Stomach (tissue), 9 donors: ENCODE data around the gene INSL3. TPM values are rescaled to one million over a fixed set of nuclear protein-coding genes. Genes with fewer than 3 reads are reported as not detected.

Source experiments
- DNase-seq, 2 donors: peaks; one replicate each; pipeline versions ENCODE4 v3.0.0 to v3.0.0-alpha.2; 2013 to 2019
- H3K27ac ChIP-seq, 5 donors: fragments of 200-600 bp in 4 of 5; sonication (generic) in 4 of 5; one replicate each; pipeline ENCODE4 v1.5.1; 2013 to 2019; ENCODE audit warnings: mild to moderate bottlenecking in 1 of 5, moderate library complexity in 1 of 5
- H3K27me3 ChIP-seq, 3 donors: fragments of 200-600 bp; sonication (generic); one replicate each; pipeline ENCODE4 v1.5.1; 2017 to 2019; ENCODE audit warnings: mixed run types in 1 of 3
- H3K36me3 ChIP-seq, 4 donors: fragments of 200-600 bp; sonication (generic); 1 replicate in 3 of 4; 2 replicates in 1 of 4; pipeline ENCODE4 v1.5.1; 2016 to 2019
- H3K4me1 ChIP-seq, 4 donors: fragments of 200-600 bp; sonication (generic); one replicate each; pipeline ENCODE4 v1.5.1; 2016 to 2019
- H3K4me3 ChIP-seq, 4 donors: fragments of 200-600 bp; sonication (generic) in 3 of 4; one replicate each; pipeline ENCODE4 v1.5.1; 2016 to 2019; ENCODE audit warnings: mild to moderate bottlenecking in 1 of 4
- H3K9me3 ChIP-seq, 4 donors: fragments of 200-600 bp; sonication (generic); one replicate each; pipeline ENCODE4 v1.5.1; 2016 to 2019
- CTCF ChIP-seq, 7 experiments: fragments of 450-650 bp in 4 of 7; fragments of 200-600 bp in 3 of 7; sonication (generic) in 3 of 7; IDR thresholded peaks; one replicate each; pipeline ENCODE4 v1.5.1; 2016 to 2019; ENCODE audit warnings: antibody characterized with exemption in 7 of 7, control low read depth in 2 of 7, mild to moderate bottlenecking in 1 of 7
- EP300 ChIP-seq: sonication (generic); formaldehyde crosslinking; IDR thresholded peaks from one replicate; pipeline ENCODE4 v1.6.1; 2017; ENCODE audit warnings: antibody characterized with exemption
- POLR2A ChIP-seq, 4 donors: fragments of 450-650 bp; IDR thresholded peaks; one replicate each; pipeline ENCODE4 v1.6.1; 2016; ENCODE audit warnings: antibody characterized with exemption in 4 of 4, control low read depth in 2 of 4, mild to moderate bottlenecking in 1 of 4, moderate library complexity in 1 of 4
- POLR2AphosphoS5 ChIP-seq, 3 donors: sonication (generic); formaldehyde crosslinking; IDR thresholded peaks; one replicate each; pipeline ENCODE4 v1.6.1; 2016; ENCODE audit warnings: antibody characterized with exemption in 3 of 3
- WGBS, 5 donors: extraction: QIAGEN DNeasy Blood & Tissue Kit in 3 of 5; methylation state at CpG; one replicate each; pipeline versions ENCODE4 v1.1.5 to v1.1.7; 2013 to 2018; 5-methylcytosine and 5-hydroxymethylcytosine counted together
- intact Hi-C: fragments of 100-400 bp; cut with DNase I; formaldehyde crosslinking; loops from one replicate; pipeline ENCODE4 v1.15.1; 2023; ENCODE audit warnings: low total_unique reads
- polyA plus RNA-seq, 3 donors: library from polyadenylated mRNA; stranded (reverse); fragments of 200-250 nt; gene quantifications; one replicate each; pipeline ENCODE4 v1.2.3, GENCODE V29; 2013
- total RNA-seq, 5 donors: library from RNA; depleted of rRNA; stranded (reverse); fragments of >200 nt; gene quantifications; one replicate each; pipeline versions ENCODE4 v1.1.0 to v1.2.3, GENCODE V29; 2014 to 2016
- donor health status: healthy with polysubstance abuse.
- donor health status: Bipolar disorder and iron deficiency.
- donor health status: healthy.

INSL3 gene
- total and polyA plus RNA-seq, 8 donors, result 0.23 TPM; not detected in 7

GRCh38 chr19:17866312-17866963 is 45.1 kb upstream of the INSL3 start:
- WGBS, 5 donors, result 84 to 87% (median 86%) methylated on average over 8 of the region's 8 CpGs
- H3K4me3 ChIP-seq, result no peak overlapping the region
- H3K9me3 ChIP-seq, result no peaks in the 10 kb centered on the region
- intact Hi-C loops, result loop anchor here (10.0 kb wide), 1 partner anchor 128 kb away; no protein-coding TSS in a partner anchor
- DNase-seq, result no peak
- H3K36me3 ChIP-seq, result peaks cover 30 to 49% (median 43%) of the 10 kb centered on the region in 4 donors
- TF ChIP-seq EP300 (no peak), POLR2A (IDR thresholded peaks at IDR 0.05) (no peak)
- H3K27ac ChIP-seq, result peak overlapping the region; percentile 14 to 98 (median 91)
- H3K27me3 ChIP-seq, result peaks cover 0 to 25% (median 18%) of the 10 kb centered on the region in 3 donors
- peaks cover 24 to 57% (median 42%) of the 10 kb centered on the region in 4 donors for H3K4me1 ChIP-seq

- intact Hi-C loops, result loop anchor here (10.0 kb wide), 1 partner anchor 129 kb away; no protein-coding TSS in a partner anchor
- WGBS, 5 donors, result 38 to 67% (median 43%) methylated on average over 7 to 13 of the region's 13 CpGs
- Histone ChIP-seq H3K9me3 (no peaks in the 10 kb centered on the region), H3K27ac (peak overlapping the region; percentile 55 to 98 (median 91)), H3K4me1 (peaks cover 32 to 65% (median 50%) of the 10 kb centered on the region in 4 donors), H3K27me3 (peaks cover 0 to 17% (median 10%) of the 10 kb centered on the region in 3 donors), H3K36me3 (peaks cover 32 to 51% (median 50%) of the 10 kb centered on the region in 4 donors), H3K4me3 (no peak overlapping the region)
- peak in 2 of 3 donors; percentile 69 to 95 for TF ChIP-seq POLR2AphosphoS5 (IDR thresholded peaks at IDR 0.05)
- TF ChIP-seq POLR2A (IDR thresholded peaks at IDR 0.05), result no peak
- peak; percentile 78 to 82 for DNase-seq
These were observed 44.3 kb upstream of the INSL3 start for GRCh38 chr19:17865364-17866311.

GRCh38 chr19:17863520-17864182 is 42.3 kb upstream of the INSL3 start:
- Histone ChIP-seq H3K9me3 (no peaks in the 10 kb centered on the region), H3K4me1 (peaks cover 33 to 75% (median 59%) of the 10 kb centered on the region in 4 donors), H3K4me3 (peak overlapping the region in 1 of 4 donors; percentile 99), H3K36me3 (peaks cover 32 to 51% (median 50%) of the 10 kb centered on the region in 4 donors), H3K27ac (peak overlapping the region; percentile 55 to 98 (median 91)), H3K27me3 (no peaks in the 10 kb centered on the region)
- no peak for DNase-seq
- 66 to 82% (median 73%) methylated on average over 4 to 8 of the region's 8 CpGs for WGBS, 5 donors
- intact Hi-C loops, result loop anchor here (5.0 to 10.0 kb wide), 2 partner anchors 74 to 131 kb away; no protein-coding TSS in a partner anchor
- no peak for TF ChIP-seq POLR2A (IDR thresholded peaks at IDR 0.05)

GRCh38 chr19:17862711-17863519 is 41.6 kb upstream of the INSL3 start:
- peaks cover 33 to 75% (median 59%) of the 10 kb centered on the region in 4 donors for H3K4me1 ChIP-seq
- intact Hi-C loops, result loop anchor here (5.0 to 10.0 kb wide), 2 partner anchors 74 to 132 kb away; no protein-coding TSS in a partner anchor
- no peak for TF ChIP-seq EP300
- no peak for TF ChIP-seq POLR2A (IDR thresholded peaks at IDR 0.05)
- TF ChIP-seq CTCF (IDR thresholded peaks at IDR 0.05), result no peak
- no peak for TF ChIP-seq POLR2AphosphoS5 (IDR thresholded peaks at IDR 0.05)

More at GRCh38 chr19:17862711-17863519, 41.6 kb upstream of the INSL3 start:
- WGBS, 5 donors, result 73 to 87% (median 77%) methylated on average over 18 to 31 of the region's 31 CpGs
- no peaks in the 10 kb centered on the region for H3K27me3 ChIP-seq
- peak overlapping the region in 2 of 4 donors; percentile 99 to 100 for H3K4me3 ChIP-seq
- peaks cover 32 to 51% (median 50%) of the 10 kb centered on the region in 4 donors for H3K36me3 ChIP-seq
- H3K9me3 ChIP-seq, result no peaks in the 10 kb centered on the region
- peak overlapping the region; percentile 55 to 98 (median 91) for H3K27ac ChIP-seq
- no peak for DNase-seq
